Panc1 (cell line): Measurements from ENCODE around the gene YPEL1. TPM values are rescaled to one million over a fixed set of nuclear protein-coding genes. Genes with fewer than 3 reads are reported as not detected.
"Not testable (repeated sequence)": the region's sequence is repeated elsewhere in the genome, so short reads cannot be mapped to it uniquely, and the experiment has no call there.

Experiments
- ATAC-seq: fragments of 200-7000 bp; cut with Tn5 transposase; 2 replicates; pipeline ENCODE4 v1.9.1; 2020; ENCODE audit warnings: mild to moderate bottlenecking, moderate library complexity
- BruUV-seq: library from RNA; stranded (reverse); fragments of 400-500 nt; replicated peaks from 2 replicates; lab custom pipeline; 2021; lab: Mats Ljungman, UMichigan
- CTCF ChIA-PET: fragments of 300-600 bp; sonication (Branson Sonifier 250); formaldehyde crosslinking; loops from one replicate; lab custom pipeline; 2022; ENCODE audit warnings: antibody characterized with exemption; lab: Charles Lee
- POLR2A ChIA-PET: fragments of 300-600 bp; sonication (Branson Sonifier 250); formaldehyde crosslinking; loops from one replicate; lab custom pipeline; 2022; ENCODE audit warnings: antibody characterized with exemption; lab: Charles Lee
- DNase-seq: peaks from one replicate; pipeline ENCODE4 v3.0.0-alpha.2; 2010; ENCODE audit warnings: low read depth, low spot score
- H3K27ac ChIP-seq: 2 replicates; pipeline ENCODE4 v1.5.1; 2011; ENCODE audit warnings: mild to moderate bottlenecking, low read length, inconsistent platforms
- H3K27me3 ChIP-seq: fragments of 200-500 bp; sonication (Bioruptor generic); 2 replicates; pipeline ENCODE4 v1.6.0; 2014; ENCODE audit warnings: low read length, inconsistent platforms; ENCODE audit not compliant: control insufficient read depth, insufficient read depth
- H3K36me3 ChIP-seq: fragments of 200-500 bp; sonication (Bioruptor generic); 2 replicates; pipeline ENCODE4 v1.5.1; 2014; ENCODE audit warnings: inconsistent platforms, mild to moderate bottlenecking, low read length, moderate library complexity; ENCODE audit not compliant: control insufficient read depth, insufficient read depth
- H3K4me1 ChIP-seq: 2 replicates; pipeline ENCODE4 v1.5.1; 2011; ENCODE audit warnings: inconsistent platforms, mild to moderate bottlenecking, low read length, moderate library complexity; ENCODE audit not compliant: control insufficient read depth, insufficient read depth
- H3K4me3 ChIP-seq, 2 experiments: 2 replicates each; pipeline ENCODE4 v1.5.1; 2011 to 2012; ENCODE audit warnings: low read depth in 2 of 2, low read length in 2 of 2, mild to moderate bottlenecking in 2 of 2, inconsistent platforms in 1 of 2, moderate library complexity in 1 of 2
- H3K9me3 ChIP-seq: fragments of 200-500 bp; sonication (Bioruptor generic); 2 replicates; pipeline ENCODE4 v1.5.1; 2014; ENCODE audit warnings: low read depth, mild to moderate bottlenecking, inconsistent platforms, low read length, moderate library complexity; ENCODE audit not compliant: control insufficient read depth, insufficient read depth
- CTCF ChIP-seq: fragments of 450-650 bp; IDR thresholded peaks from 2 replicates; pipeline ENCODE4 v1.5.1; 2017; ENCODE audit warnings: mild to moderate bottlenecking
- POLR2AphosphoS5 ChIP-seq: IDR thresholded peaks from 2 replicates; pipeline ENCODE4 v1.6.1; 2012; ENCODE audit warnings: mild to moderate bottlenecking, low read depth, low read length, moderate library complexity
- REST ChIP-seq, 2 experiments: IDR thresholded peaks; 2 replicates each; pipeline ENCODE4 v1.6.1; 2011 to 2012; ENCODE audit warnings: low read depth in 2 of 2, control low read depth in 1 of 2, low read length in 1 of 2, mild to moderate bottlenecking in 1 of 2, moderate library complexity in 1 of 2; ENCODE audit not compliant: insufficient read depth in 1 of 2
- SIN3A ChIP-seq: IDR thresholded peaks from 2 replicates; pipeline ENCODE4 v1.6.1; 2012; ENCODE audit warnings: low read depth, mild to moderate bottlenecking, low read length, moderate library complexity, borderline replicate concordance; ENCODE audit not compliant: insufficient read depth
- TCF7L2 ChIP-seq: IDR thresholded peaks from 2 replicates; pipeline ENCODE4 v1.6.1; 2011; ENCODE audit warnings: mild to moderate bottlenecking, low read depth, low read length, inconsistent platforms
- in situ Hi-C: cut with HindIII; loops from 2 replicates; pipeline ENCODE4 v1.10.0; 2016; ENCODE audit warnings: low sequenced_read_pairs, low pct_unique_long_range_greater_than_20kb
- intact Hi-C: fragments of 100-400 bp; cut with micrococcal nuclease; formaldehyde crosslinking; loops from one replicate; pipeline ENCODE4 v1.10.0; 2022; ENCODE audit not compliant: unreplicated experiment
- total RNA-seq: library from RNA; stranded (reverse); gene quantifications from one replicate; pipeline ENCODE4 v1.2.1, GENCODE V29; 2021; ENCODE audit not compliant: unreplicated experiment

YPEL1 gene
- total RNA-seq, 1 experiment from 2014 or later: 4.0 TPM

- H3K27ac ChIP-seq, H3K27me3 ChIP-seq, ATAC-seq, H3K9me3 ChIP-seq, H3K4me1 ChIP-seq, in situ Hi-C loops, intact Hi-C loops, H3K4me3 ChIP-seq, BruUV-seq, H3K36me3 ChIP-seq, POLR2A ChIA-PET, DNase-seq: not testable (repeated sequence)
- CTCF ChIA-PET: interaction anchor here (0.6 kb wide), 1 partner anchor 266 kb away, joined by 5 read pairs; no protein-coding TSS in a partner anchor
These were observed 15.3 kb downstream of the YPEL1 start for GRCh38 chr22:21720191-21720859.

GRCh38 chr22:21719024-21719423, 16.6 kb downstream of the YPEL1 start:
- TF ChIP-seq SIN3A: no peak
- TF ChIP-seq REST (IDR thresholded peaks at IDR 0.05; ENCODE audit: insufficient read depth in 1 of 2, low read depth in 2 of 2, low read length in 1 of 2): no peak
- no peak for TF ChIP-seq TCF7L2
- TF ChIP-seq CTCF: no peak
- no peak for TF ChIP-seq POLR2AphosphoS5
- ChIA-PET CTCF (interaction anchor here (0.5 kb wide), 1 partner anchor 160 kb away, joined by 3 read pairs; no protein-coding TSS in a partner anchor), POLR2A (no interaction called here)
- BruUV-seq: no TSS peak
- Histone ChIP-seq H3K36me3 (no peaks in the 10 kb centered on the region), H3K27me3 (no peaks in the 10 kb centered on the region), H3K4me3 (no peak overlapping the region), H3K4me1 (no peaks in the 10 kb centered on the region), H3K9me3 (no peaks in the 10 kb centered on the region), H3K27ac (no peak overlapping the region)
- DNase-seq (no peak), ATAC-seq (no peak)
- intact Hi-C loops (no loop called here), in situ Hi-C loops (no loop called here)

GRCh38 chr22:21718499-21718898, 17.1 kb downstream of the YPEL1 start:
- H3K27ac ChIP-seq: no peak overlapping the region
- no peaks in the 10 kb centered on the region for H3K4me1 ChIP-seq
- no peak for DNase-seq
- H3K36me3 ChIP-seq: no peaks in the 10 kb centered on the region
- ATAC-seq: no peak
- intact Hi-C loops: no loop called here
- ChIA-PET POLR2A (no interaction called here), CTCF (interaction anchor here (0.5 to 0.6 kb wide), 3 partner anchors 15 to 161 kb away, joined by 3 to 4 read pairs (median 3); no protein-coding TSS in a partner anchor)
- no peaks in the 10 kb centered on the region for H3K9me3 ChIP-seq
- no peak for TF ChIP-seq REST (IDR thresholded peaks at IDR 0.05; ENCODE audit: insufficient read depth in 1 of 2, low read depth in 2 of 2, low read length in 1 of 2)
- no peak for TF ChIP-seq CTCF
- TF ChIP-seq SIN3A: no peak
- TF ChIP-seq POLR2AphosphoS5: no peak
- no peak for TF ChIP-seq TCF7L2
- no TSS peak for BruUV-seq
- in situ Hi-C loops: no loop called here
- no peak overlapping the region for H3K4me3 ChIP-seq
- no peaks in the 10 kb centered on the region for H3K27me3 ChIP-seq
